NCI-H1930 (cell line): ENCODE measurements around the gene IGSF3.
"Not testable (repeated sequence)": the region's sequence is repeated elsewhere in the genome, so short reads cannot be mapped to it uniquely, and the experiment has no call there.

Source experiments
- DNase-seq, 2 experiments: peaks; one replicate each; lab custom pipeline; 2025; lab: John Stamatoyannopoulos, UW

IGSF3 gene

GRCh38 chr1:116663821-116664220, 3.7 kb downstream of the IGSF3 start:
- DNase-seq = no peak

GRCh38 chr1:116661633-116662032, 5.9 kb downstream of the IGSF3 start:
- no peak for DNase-seq

GRCh38 chr1:116658645-116659044, 8.9 kb downstream of the IGSF3 start:
- not testable (repeated sequence) for DNase-seq

- not testable (repeated sequence) for DNase-seq
These were observed 9.7 kb downstream of the IGSF3 start for GRCh38 chr1:116657836-116658235.

- no peak for DNase-seq
These were observed 13.2 kb downstream of the IGSF3 start for GRCh38 chr1:116654351-116654750.

GRCh38 chr1:116652598-116652997, 14.9 kb downstream of the IGSF3 start:
- DNase-seq = not testable (repeated sequence)

- DNase-seq = not testable (repeated sequence)
These were observed 16.8 kb downstream of the IGSF3 start for GRCh38 chr1:116650781-116651180.

- not testable (repeated sequence) for DNase-seq
These were observed 18.5 kb downstream of the IGSF3 start for GRCh38 chr1:116649041-116649440.

GRCh38 chr1:116648325-116648724, 19.2 kb downstream of the IGSF3 start:
- DNase-seq = not testable (repeated sequence)

- not testable (repeated sequence) for DNase-seq
These were observed 20.3 kb downstream of the IGSF3 start for GRCh38 chr1:116647186-116647585.

- DNase-seq = not testable (repeated sequence)
These were observed 20.8 kb downstream of the IGSF3 start for GRCh38 chr1:116646673-116647170.

GRCh38 chr1:116645802-116646672, 21.5 kb downstream of the IGSF3 start:
- DNase-seq = not testable (repeated sequence)

- not testable (repeated sequence) for DNase-seq
These were observed 22.5 kb downstream of the IGSF3 start for GRCh38 chr1:116644993-116645392.

GRCh38 chr1:116644096-116644495, 23.4 kb downstream of the IGSF3 start:
- not testable (repeated sequence) for DNase-seq

- not testable (repeated sequence) for DNase-seq
These were observed 24.2 kb downstream of the IGSF3 start for GRCh38 chr1:116643281-116643751.

GRCh38 chr1:116642311-116643280, 24.9 kb downstream of the IGSF3 start:
- DNase-seq = not testable (repeated sequence)

- DNase-seq = not testable (repeated sequence)
These were observed 29.9 kb downstream of the IGSF3 start for GRCh38 chr1:116637583-116637982.

GRCh38 chr1:116636584-116636983, 30.9 kb downstream of the IGSF3 start:
- not testable (repeated sequence) for DNase-seq

GRCh38 chr1:116634386-116634785, 33.1 kb downstream of the IGSF3 start:
- DNase-seq = not testable (repeated sequence)

- DNase-seq = not testable (repeated sequence)
These were observed 35.3 kb downstream of the IGSF3 start for GRCh38 chr1:116631996-116632925.

- not testable (repeated sequence) for DNase-seq
These were observed 36.0 kb downstream of the IGSF3 start for GRCh38 chr1:116631554-116631953.
